GM10266 (cell line): ENCODE measurements around the gene PGGT1B.

Experiments used
- DNase-seq: peaks from one replicate; pipeline ENCODE4 v3.0.0; 2012; ENCODE audit errors: extremely low spot score
- TF ChIP-seq, protein P1 (sequence below): IDR thresholded peaks from 2 replicates; pipeline ENCODE4 v1.5.1; 2012; ENCODE audit warnings: mild to moderate bottlenecking, low read depth; ENCODE audit not compliant: control insufficient read depth, insufficient read depth; ENCODE audit errors: missing control alignments

PGGT1B gene

GRCh38 chr5:115272297-115272958 is 9.8 kb upstream of the PGGT1B start:
- TF ChIP-seq, protein P1, sequence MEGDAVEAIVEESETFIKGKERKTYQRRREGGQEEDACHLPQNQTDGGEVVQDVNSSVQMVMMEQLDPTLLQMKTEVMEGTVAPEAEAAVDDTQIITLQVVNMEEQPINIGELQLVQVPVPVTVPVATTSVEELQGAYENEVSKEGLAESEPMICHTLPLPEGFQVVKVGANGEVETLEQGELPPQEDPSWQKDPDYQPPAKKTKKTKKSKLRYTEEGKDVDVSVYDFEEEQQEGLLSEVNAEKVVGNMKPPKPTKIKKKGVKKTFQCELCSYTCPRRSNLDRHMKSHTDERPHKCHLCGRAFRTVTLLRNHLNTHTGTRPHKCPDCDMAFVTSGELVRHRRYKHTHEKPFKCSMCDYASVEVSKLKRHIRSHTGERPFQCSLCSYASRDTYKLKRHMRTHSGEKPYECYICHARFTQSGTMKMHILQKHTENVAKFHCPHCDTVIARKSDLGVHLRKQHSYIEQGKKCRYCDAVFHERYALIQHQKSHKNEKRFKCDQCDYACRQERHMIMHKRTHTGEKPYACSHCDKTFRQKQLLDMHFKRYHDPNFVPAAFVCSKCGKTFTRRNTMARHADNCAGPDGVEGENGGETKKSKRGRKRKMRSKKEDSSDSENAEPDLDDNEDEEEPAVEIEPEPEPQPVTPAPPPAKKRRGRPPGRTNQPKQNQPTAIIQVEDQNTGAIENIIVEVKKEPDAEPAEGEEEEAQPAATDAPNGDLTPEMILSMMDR, result no peak
- DNase-seq, result no peak

- TF ChIP-seq, protein P1, result no peak
- DNase-seq, result no peak
These were observed 8.8 kb upstream of the PGGT1B start for GRCh38 chr5:115271295-115272050.

DNA sequence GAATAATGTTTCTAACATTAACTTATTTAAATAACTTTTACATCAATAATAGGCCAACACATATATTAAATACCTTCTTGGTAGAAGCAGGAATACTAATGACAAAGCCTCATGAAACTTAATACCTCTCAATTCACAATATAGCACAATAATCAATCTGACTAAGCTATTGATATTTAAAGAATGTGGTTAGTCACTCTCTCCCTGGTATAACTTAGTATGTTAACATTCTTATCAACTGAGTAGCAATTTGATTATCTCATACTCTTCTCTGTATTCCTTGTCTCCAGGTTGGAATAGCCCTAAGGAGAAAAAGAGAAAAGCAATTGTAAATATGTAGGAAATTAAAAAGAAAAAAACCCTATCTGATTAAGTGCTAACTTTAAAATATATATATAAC is 4.9 kb upstream of the PGGT1B start:
- TF ChIP-seq, protein P1, result no peak

GRCh38 chr5:115265220-115265619 is 2.5 kb upstream of the PGGT1B start:
- no peak for DNase-seq
- TF ChIP-seq, protein P1, result no peak

More for the DNA sequence above, 4.9 kb upstream of the PGGT1B start:
- no peak for DNase-seq

DNA sequence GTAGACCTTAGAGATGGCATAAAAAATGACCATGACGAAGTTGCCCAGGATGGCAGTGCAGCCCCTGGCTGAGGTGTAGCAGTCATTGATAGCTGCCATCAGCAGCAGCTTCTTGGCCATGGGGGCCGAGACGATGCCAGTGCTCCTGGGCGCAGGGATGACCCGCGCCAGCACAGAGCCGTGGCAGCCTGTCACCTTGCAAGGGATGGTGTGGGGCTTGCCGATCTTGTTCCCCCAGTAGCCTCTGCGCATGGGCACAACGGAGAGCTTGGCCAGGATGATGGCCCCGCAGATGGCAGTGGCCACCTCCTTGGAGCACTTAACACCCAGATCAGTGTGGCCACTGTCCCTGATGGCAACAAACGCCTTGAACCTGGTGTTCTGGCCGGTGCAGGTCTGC is 2.1 kb upstream of the PGGT1B start:
- TF ChIP-seq, protein P1, result no peak
- no peak for DNase-seq

DNA sequence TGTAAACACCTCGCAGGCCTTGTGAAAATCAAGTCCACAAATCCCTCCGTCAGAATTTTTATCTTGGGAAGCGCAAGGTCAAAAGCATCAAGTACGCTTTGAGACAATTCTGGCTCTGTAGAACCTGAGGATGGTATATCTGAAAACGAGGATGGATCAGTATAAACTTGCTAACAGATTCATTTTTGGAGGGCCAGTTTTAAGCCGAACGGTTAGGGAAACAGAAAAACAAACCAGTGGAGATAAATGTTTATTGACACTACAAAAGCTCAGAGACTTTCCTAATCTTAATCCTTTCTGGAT is 352 bp upstream of the PGGT1B start:
- no peak for DNase-seq
- TF ChIP-seq, protein P1, result no peak

DNA sequence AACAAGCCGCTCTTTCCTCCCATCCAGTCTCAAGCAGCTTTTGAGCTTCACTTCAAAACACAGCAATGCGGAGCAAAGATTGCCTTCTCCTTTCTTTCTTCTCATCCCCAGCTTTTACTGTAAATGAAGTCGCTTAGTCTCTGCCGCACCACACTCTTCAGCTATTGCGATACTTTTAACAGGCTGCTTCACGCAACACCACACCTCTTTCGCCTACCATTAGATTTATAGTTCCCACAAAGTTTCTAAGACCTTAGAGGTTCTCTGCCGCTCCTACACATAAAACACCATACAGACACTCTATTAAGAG is 711 bp downstream of the PGGT1B start:
- TF ChIP-seq, protein P1, result no peak
- DNase-seq, result peak; percentile 28
